MG63 (cell line): ENCODE results near the gene PCSK5. TPM values are rescaled to one million over a fixed set of nuclear protein-coding genes. Genes with fewer than 3 reads are reported as not detected.
"Not testable (repeated sequence)": the region's sequence is repeated elsewhere in the genome, so short reads cannot be mapped to it uniquely, and the experiment has no call there.

ENCODE experiments used
- DNase-seq: peaks from one replicate; pipeline ENCODE4 v3.0.0-alpha.2; 2020
- H3K27me3 ChIP-seq: fragments of 250-450 bp; sonication (Bioruptor Pico); 2 replicates; pipeline ENCODE4 v1.5.1; 2020; ENCODE audit warnings: mild to moderate bottlenecking, moderate library complexity
- H3K36me3 ChIP-seq: fragments of 250-450 bp; sonication (Bioruptor Pico); 2 replicates; pipeline ENCODE4 v1.5.1; 2020; ENCODE audit warnings: mild to moderate bottlenecking, moderate library complexity
- H3K4me3 ChIP-seq: fragments of 250-450 bp; sonication (Bioruptor Pico); 2 replicates; pipeline ENCODE4 v1.5.1; 2020; ENCODE audit warnings: mild to moderate bottlenecking, moderate library complexity
- H3K9me3 ChIP-seq: fragments of 250-450 bp; sonication (Bioruptor Pico); 2 replicates; pipeline ENCODE4 v1.5.1; 2020; ENCODE audit warnings: mild to moderate bottlenecking, moderate library complexity
- total RNA-seq: library from RNA; depleted of rRNA; stranded (reverse); fragments of >200 nt; shearing (Covaris generic); gene quantifications from 2 replicates; pipeline ENCODE4 v1.2.3, GENCODE V29; 2014; ENCODE audit warnings: low replicate concordance

PCSK5 gene
- total RNA-seq, 1 experiment from 2014 or later = 0.13 TPM

GRCh38 chr9:76359766-76360165 is 469.3 kb downstream of the PCSK5 start:
- H3K36me3 ChIP-seq = no peaks in the 10 kb centered on the region

GRCh38 chr9:76362332-76363031 is 472.0 kb downstream of the PCSK5 start:
- not testable (repeated sequence) for H3K27me3 ChIP-seq, H3K9me3 ChIP-seq, DNase-seq, H3K4me3 ChIP-seq, H3K36me3 ChIP-seq

More at GRCh38 chr9:76359766-76360165, 469.3 kb downstream of the PCSK5 start:
- H3K4me3 ChIP-seq = no peak overlapping the region
- no peaks in the 10 kb centered on the region for H3K27me3 ChIP-seq
- H3K9me3 ChIP-seq = no peaks in the 10 kb centered on the region
- no peak for DNase-seq

GRCh38 chr9:76363032-76363395 is 472.5 kb downstream of the PCSK5 start:
- Histone ChIP-seq H3K4me3 (no peak overlapping the region), H3K27me3 (no peaks in the 10 kb centered on the region), H3K9me3 (no peaks in the 10 kb centered on the region), H3K36me3 (no peaks in the 10 kb centered on the region)
- no peak for DNase-seq

DNA sequence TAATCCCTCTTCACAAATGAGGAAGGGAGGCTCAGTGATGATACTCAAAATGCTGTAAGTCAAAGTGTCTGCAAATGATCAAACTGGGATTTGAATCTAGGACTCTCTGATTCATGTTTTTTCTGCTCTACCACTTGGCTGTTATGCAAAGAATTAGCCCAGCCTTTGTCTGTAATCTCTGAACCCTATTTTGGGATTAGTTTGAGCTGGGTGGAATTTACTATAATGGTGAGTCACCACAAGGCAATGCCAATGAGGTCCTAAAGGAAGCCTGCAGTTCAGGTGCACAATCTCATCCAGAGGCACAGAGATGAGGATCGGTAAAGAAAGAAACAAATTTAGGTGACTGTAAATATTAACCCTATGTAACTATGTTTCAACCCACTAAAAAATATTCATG is 474.6 kb downstream of the PCSK5 start:
- Histone ChIP-seq H3K36me3 (no peaks in the 10 kb centered on the region), H3K27me3 (no peaks in the 10 kb centered on the region), H3K4me3 (no peak overlapping the region), H3K9me3 (no peaks in the 10 kb centered on the region)
- DNase-seq = peak; percentile 5

GRCh38 chr9:76366275-76366674 is 475.8 kb downstream of the PCSK5 start:
- H3K27me3 ChIP-seq = no peaks in the 10 kb centered on the region
- no peaks in the 10 kb centered on the region for H3K36me3 ChIP-seq
- DNase-seq = no peak
- H3K4me3 ChIP-seq = no peak overlapping the region
- H3K9me3 ChIP-seq = no peaks in the 10 kb centered on the region

GRCh38 chr9:76369583-76369982 is 479.1 kb downstream of the PCSK5 start:
- no peaks in the 10 kb centered on the region for H3K27me3 ChIP-seq
- no peaks in the 10 kb centered on the region for H3K9me3 ChIP-seq
- peak; percentile 33 for DNase-seq
- H3K36me3 ChIP-seq = no peaks in the 10 kb centered on the region
- H3K4me3 ChIP-seq = no peak overlapping the region

- no peaks in the 10 kb centered on the region for H3K9me3 ChIP-seq
- H3K27me3 ChIP-seq = no peaks in the 10 kb centered on the region
- no peak for DNase-seq
- H3K36me3 ChIP-seq = no peaks in the 10 kb centered on the region
- no peak overlapping the region for H3K4me3 ChIP-seq
Measured at GRCh38 chr9:76370396-76371023, 480.0 kb downstream of the PCSK5 start.

DNA sequence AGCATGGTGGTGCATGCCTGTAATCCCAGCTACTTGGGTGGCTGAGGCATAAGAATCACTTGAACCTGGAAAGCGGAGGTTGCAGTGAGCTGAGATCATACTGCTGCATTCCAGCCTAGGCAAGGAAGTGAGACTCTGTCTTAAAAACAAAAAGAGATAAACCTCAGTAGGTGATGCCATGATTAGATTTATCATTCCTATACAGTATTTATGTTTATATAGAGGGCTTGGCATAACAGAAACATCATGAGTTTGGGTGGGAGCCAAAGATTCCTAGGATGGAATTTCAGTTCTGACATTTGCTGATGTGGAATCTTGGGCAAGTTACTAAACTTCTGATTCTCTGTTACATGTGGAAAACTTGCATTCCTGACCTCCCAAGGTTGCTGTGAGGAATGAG is 481.4 kb downstream of the PCSK5 start:
- Histone ChIP-seq H3K9me3 (no peaks in the 10 kb centered on the region), H3K4me3 (no peak overlapping the region), H3K36me3 (no peaks in the 10 kb centered on the region), H3K27me3 (no peaks in the 10 kb centered on the region)
- DNase-seq = peak; percentile 49

DNA sequence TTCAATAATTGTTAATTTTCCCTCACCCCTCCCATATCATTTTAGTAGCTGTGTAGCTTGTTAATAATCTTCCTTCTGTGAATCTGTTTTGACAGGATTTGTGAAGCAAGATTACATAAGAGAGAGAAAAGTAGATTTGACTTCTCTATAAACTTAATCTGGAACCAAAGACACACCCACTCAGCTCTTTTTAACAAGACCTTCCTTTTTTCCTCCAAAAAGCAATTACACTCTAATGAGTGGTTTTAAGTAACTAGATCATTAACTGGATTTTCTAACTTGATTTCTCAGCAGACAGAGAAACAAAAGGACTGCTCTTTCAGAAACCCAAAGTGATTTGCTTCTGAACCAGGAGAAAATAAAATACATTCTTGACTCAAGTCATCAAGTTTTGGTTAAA is 481.9 kb downstream of the PCSK5 start:
- DNase-seq = no peak
- Histone ChIP-seq H3K27me3 (no peaks in the 10 kb centered on the region), H3K9me3 (no peaks in the 10 kb centered on the region), H3K36me3 (no peaks in the 10 kb centered on the region), H3K4me3 (no peak overlapping the region)

GRCh38 chr9:76373173-76373783 is 482.8 kb downstream of the PCSK5 start:
- DNase-seq = peak; percentile 51
- H3K4me3 ChIP-seq = no peak overlapping the region
- H3K36me3 ChIP-seq = no peaks in the 10 kb centered on the region
- no peaks in the 10 kb centered on the region for H3K27me3 ChIP-seq
- H3K9me3 ChIP-seq = no peaks in the 10 kb centered on the region

DNA sequence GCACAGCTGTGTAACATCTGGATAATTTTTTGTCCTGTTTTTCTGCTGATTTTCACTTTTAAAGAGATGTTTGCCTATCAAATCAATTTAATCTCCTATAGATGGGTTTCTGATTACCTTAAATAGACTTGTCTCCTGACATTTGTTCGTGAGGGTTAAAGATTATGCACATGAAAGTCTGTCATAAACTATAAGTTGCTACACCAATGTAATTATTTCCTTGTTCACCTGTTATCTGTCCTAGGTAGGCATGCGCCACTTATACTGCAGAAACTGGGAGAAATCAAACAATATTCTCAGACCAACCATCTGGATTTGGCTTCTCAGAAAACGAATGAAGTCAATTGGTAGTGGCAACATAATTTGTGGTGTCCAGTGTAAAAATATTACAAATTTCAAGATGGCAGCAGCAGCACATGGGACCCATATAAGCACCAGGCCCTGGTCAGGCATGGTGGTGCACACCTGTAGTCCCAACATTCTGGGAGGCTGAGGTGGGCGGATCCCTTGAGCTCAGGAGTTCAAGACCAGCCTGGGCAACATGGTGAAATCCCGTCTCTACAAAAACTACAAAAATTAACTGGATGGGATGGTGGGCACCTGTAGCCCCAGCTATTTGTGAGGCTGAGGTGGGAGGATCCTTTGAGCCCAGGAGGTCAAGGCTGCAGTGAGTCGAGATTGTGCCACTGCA is 483.5 kb downstream of the PCSK5 start:
- no peaks in the 10 kb centered on the region for H3K9me3 ChIP-seq
- H3K27me3 ChIP-seq = no peaks in the 10 kb centered on the region
- no peak for DNase-seq

DNA sequence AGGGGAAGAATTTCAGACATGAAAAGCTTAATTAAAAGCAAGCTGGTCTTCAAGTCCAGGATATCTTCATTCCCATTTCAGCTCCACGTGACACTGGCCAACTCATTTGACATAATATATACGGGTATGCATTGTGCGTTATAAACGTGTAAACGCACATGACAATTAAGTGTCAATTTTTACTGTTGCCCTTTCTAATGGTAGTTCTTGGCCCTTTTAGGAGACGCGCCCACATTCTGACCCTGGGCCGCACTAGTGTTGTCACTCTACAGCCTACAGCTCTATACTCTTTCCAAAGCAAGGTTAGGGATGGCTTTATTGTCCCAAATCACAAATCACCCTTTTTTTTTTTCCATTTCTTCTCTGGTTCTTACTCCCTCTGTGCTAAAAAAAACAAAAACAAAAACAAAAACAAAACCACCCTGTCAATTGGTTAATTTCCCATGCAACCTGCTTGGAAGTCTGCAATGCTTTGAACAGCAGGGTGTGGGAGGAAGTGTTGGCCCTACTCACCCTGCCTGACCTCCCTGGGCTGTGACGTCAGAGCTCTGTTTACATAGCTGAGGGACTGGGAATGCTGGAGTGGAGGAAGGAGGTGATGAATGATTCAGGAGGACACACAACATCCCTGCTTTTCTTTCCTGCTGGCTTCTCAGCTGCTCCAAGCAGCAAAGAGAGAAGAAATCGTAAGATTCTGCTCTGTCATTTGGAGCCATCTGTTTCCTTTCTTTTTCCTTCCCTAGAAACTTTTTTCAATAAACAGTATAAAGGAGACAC is 484.5 kb downstream of the PCSK5 start:
- Histone ChIP-seq H3K9me3 (no peaks in the 10 kb centered on the region), H3K27me3 (no peaks in the 10 kb centered on the region), H3K4me3 (no peak overlapping the region), H3K36me3 (no peaks in the 10 kb centered on the region)
- DNase-seq = peak; percentile 81

More for the DNA sequence above, 483.5 kb downstream of the PCSK5 start:
- H3K4me3 ChIP-seq = no peak overlapping the region
- H3K36me3 ChIP-seq = no peaks in the 10 kb centered on the region

- Histone ChIP-seq H3K27me3 (no peaks in the 10 kb centered on the region), H3K4me3 (no peak overlapping the region), H3K36me3 (no peaks in the 10 kb centered on the region), H3K9me3 (no peaks in the 10 kb centered on the region)
- DNase-seq = no peak
Measured at GRCh38 chr9:76377791-76378190, 487.3 kb downstream of the PCSK5 start.

- H3K9me3 ChIP-seq = no peaks in the 10 kb centered on the region
- H3K36me3 ChIP-seq = no peaks in the 10 kb centered on the region
- no peak overlapping the region for H3K4me3 ChIP-seq
- H3K27me3 ChIP-seq = no peaks in the 10 kb centered on the region
- DNase-seq = no peak
Measured at GRCh38 chr9:76378367-76379073, 488.0 kb downstream of the PCSK5 start.

DNA sequence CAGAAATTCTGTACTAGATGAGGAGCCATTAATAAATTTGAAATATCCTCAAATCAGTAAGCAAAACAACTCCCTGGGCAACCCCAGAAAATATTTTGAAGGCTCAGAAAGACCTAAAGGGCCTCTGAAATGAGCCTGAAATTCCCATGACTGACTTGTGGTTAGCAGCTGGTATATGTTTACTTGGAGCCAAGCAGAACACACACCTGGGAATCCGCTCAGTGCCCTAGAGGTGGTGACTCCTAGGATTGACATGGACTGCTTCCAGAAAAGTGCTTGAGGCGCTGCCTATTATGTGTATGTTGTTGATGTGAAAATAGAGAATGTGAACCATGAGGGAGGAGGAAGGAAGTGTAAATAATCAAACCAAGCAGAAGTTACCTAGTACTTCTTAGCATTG is 489.0 kb downstream of the PCSK5 start:
- Histone ChIP-seq H3K27me3 (no peaks in the 10 kb centered on the region), H3K36me3 (no peaks in the 10 kb centered on the region), H3K9me3 (no peaks in the 10 kb centered on the region), H3K4me3 (no peak overlapping the region)
- no peak for DNase-seq

GRCh38 chr9:76390656-76391055 is 500.2 kb downstream of the PCSK5 start:
- H3K27me3 ChIP-seq = no peaks in the 10 kb centered on the region
- DNase-seq = no peak
- H3K36me3 ChIP-seq = peaks cover 18% of the 10 kb centered on the region

More at GRCh38 chr9:76390656-76391055, 500.2 kb downstream of the PCSK5 start:
- H3K4me3 ChIP-seq = no peak overlapping the region
- H3K9me3 ChIP-seq = 0 out of 2 replicates have a peak, but pooled peaks cover 2% of the 10 kb centered on the region
